GM06990 (cell line): Measurements from ENCODE around the gene GCN1.

Experiments used
- DNase-seq: peaks from one replicate; pipeline ENCODE4 v3.0.0-alpha.2; 2011; ENCODE audit not compliant: insufficient read length; ENCODE audit errors: extremely low read depth
- H3K27me3 ChIP-seq: replicated peaks from 2 replicates; pipeline ENCODE4 v1.6.0; 2011; ENCODE audit warnings: low read length; ENCODE audit not compliant: control insufficient read depth, insufficient read depth
- H3K36me3 ChIP-seq: 2 replicates; pipeline ENCODE4 v1.5.1; 2011; ENCODE audit warnings: low read length; ENCODE audit not compliant: control insufficient read depth, insufficient read depth
- H3K4me3 ChIP-seq: replicated peaks from 2 replicates; pipeline ENCODE4 v1.5.1; 2011; ENCODE audit warnings: low read depth, mild to moderate bottlenecking, control low read depth, low read length
- TF ChIP-seq, protein P1 (sequence below): IDR thresholded peaks from 2 replicates; pipeline ENCODE4 v1.5.1; 2011; ENCODE audit warnings: low read length, control low read depth, mild to moderate bottlenecking, inconsistent platforms; ENCODE audit not compliant: insufficient read depth, poor library complexity, severe bottlenecking

Gene GCN1

GRCh38 chr12:120159509-120160237, 34.8 kb downstream of the GCN1 start:
- no peak for DNase-seq
- H3K4me3 ChIP-seq: no peak overlapping the region
- peaks cover 73% of the 10 kb centered on the region for H3K36me3 ChIP-seq
- no peaks in the 10 kb centered on the region for H3K27me3 ChIP-seq
- TF ChIP-seq, protein P1, sequence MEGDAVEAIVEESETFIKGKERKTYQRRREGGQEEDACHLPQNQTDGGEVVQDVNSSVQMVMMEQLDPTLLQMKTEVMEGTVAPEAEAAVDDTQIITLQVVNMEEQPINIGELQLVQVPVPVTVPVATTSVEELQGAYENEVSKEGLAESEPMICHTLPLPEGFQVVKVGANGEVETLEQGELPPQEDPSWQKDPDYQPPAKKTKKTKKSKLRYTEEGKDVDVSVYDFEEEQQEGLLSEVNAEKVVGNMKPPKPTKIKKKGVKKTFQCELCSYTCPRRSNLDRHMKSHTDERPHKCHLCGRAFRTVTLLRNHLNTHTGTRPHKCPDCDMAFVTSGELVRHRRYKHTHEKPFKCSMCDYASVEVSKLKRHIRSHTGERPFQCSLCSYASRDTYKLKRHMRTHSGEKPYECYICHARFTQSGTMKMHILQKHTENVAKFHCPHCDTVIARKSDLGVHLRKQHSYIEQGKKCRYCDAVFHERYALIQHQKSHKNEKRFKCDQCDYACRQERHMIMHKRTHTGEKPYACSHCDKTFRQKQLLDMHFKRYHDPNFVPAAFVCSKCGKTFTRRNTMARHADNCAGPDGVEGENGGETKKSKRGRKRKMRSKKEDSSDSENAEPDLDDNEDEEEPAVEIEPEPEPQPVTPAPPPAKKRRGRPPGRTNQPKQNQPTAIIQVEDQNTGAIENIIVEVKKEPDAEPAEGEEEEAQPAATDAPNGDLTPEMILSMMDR: no peak

DNA sequence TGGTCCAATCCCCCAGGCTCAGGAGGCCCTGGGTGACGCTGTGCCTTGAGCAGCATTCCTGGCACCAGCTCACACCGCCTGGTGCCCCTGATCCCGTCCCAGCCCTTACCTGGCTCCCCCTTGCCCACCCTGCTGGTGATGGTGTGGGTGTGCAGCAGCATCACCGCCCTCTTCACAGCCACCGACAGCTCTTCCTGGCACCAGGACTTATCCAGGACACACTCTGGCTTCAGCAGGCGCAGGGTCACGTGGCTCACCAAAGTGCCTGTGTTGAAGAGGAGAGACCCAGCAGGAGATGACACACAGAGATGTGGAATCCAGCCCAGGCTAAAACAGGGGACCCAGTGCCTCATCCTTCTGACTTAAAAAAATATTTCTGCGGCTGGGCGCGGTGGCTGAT, 36.2 kb downstream of the GCN1 start:
- Histone ChIP-seq H3K27me3 (no peaks in the 10 kb centered on the region), H3K4me3 (no peak overlapping the region), H3K36me3 (peaks cover 75% of the 10 kb centered on the region)
- no peak for DNase-seq
- TF ChIP-seq, protein P1: no peak

DNA sequence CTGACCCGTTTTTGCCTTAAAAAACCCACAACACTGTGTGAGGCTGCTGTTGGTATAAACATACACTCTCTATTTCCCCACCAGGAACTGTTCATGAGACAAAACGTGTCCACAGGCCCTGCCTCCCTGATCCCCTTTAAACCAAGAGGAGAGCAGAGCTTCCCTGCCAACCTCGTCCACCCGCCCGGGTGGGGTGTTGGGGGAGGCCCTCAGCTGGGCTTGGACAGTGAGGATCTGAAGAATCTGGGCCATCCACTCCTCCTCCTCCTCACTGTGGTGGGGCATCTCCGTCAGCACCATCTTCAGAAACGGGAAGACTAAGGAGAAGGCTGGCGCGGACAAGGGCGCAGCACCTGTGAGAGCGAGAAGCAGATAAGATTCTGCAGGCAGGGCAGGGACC, 36.8 kb downstream of the GCN1 start:
- H3K36me3 ChIP-seq: peaks cover 74% of the 10 kb centered on the region
- H3K4me3 ChIP-seq: no peak overlapping the region
- H3K27me3 ChIP-seq: no peaks in the 10 kb centered on the region
- no peak for DNase-seq
- TF ChIP-seq, protein P1: no peak

DNA sequence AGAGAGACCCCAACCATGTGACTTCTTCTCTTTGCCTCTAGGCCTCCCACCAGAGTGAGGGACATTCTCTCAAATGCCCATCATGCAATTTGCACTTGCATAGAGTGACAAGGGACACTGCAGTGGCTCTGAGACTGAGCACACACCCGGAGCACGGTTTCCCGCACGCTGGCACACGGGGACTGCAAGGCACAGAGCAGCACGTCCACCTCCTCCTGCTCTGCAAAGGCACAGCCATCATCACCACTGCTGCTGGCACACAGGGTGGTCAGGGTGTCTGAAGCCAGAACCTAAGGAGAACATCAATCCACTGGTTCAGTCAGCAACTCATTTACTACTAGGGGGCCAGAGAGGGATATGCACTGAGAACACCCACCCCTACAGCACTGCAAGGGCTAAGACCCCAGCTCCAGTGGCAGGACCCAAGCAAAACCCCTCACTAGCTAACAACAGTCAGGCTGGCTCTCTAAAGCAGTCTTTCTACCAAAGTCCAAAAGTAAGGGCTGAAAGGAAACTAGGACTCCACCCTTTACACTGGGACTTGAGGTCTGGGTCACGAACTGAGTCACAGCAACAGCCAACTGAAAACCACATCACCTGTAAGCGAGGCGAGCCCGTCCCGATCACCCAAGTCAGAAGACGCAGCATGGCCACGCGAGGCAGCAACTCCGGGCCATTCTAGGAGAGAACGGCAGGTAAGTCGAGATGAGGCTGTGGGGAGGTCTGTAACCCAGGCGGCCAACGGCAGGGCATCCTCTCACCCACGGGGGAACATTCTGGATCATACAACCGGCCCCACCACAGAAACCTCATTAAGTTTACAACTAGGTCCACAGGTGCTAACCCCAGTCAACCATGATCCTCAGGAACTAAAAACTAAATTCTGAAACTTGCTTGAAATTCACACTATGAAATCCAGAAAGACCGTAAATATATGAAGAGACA, 37.9 kb downstream of the GCN1 start:
- Histone ChIP-seq H3K4me3 (no peak overlapping the region), H3K36me3 (peaks cover 69% of the 10 kb centered on the region), H3K27me3 (no peaks in the 10 kb centered on the region)
- DNase-seq: no peak
- TF ChIP-seq, protein P1: no peak

- Histone ChIP-seq H3K27me3 (no peaks in the 10 kb centered on the region), H3K36me3 (peaks cover 64% of the 10 kb centered on the region), H3K4me3 (no peak overlapping the region)
- DNase-seq: no peak
- TF ChIP-seq, protein P1: no peak
These were observed 39.4 kb downstream of the GCN1 start for GRCh38 chr12:120155072-120155471.
